Naive thymus-derived CD4-positive, alpha-beta T cell (primary cell): ENCODE results near the gene TBC1D10A. TPM values are rescaled to one million over a fixed set of nuclear protein-coding genes. Genes with fewer than 3 reads are reported as not detected.

Experiments used
- ATAC-seq: fragments of 150-1000 bp; cut with Tn5 transposase; 2 replicates; pipeline ENCODE4 v1.10.0; 2021; ENCODE audit warnings: mild to moderate bottlenecking, moderate library complexity
- CTCF ChIA-PET: fragments of 350-600 bp; sonication (Branson Sonifier 250); formaldehyde crosslinking; loops from one replicate; lab custom pipeline; 2021; ENCODE audit warnings: antibody characterized with exemption; lab: Charles Lee
- POLR2A ChIA-PET: fragments of 350-600 bp; sonication (Branson Sonifier 250); formaldehyde crosslinking; loops from one replicate; lab custom pipeline; 2021; ENCODE audit warnings: antibody characterized with exemption, inconsistent platforms; lab: Charles Lee
- DNase-seq, 9 donors: peaks; one replicate each; pipeline versions ENCODE4 v3.0.0 to v3.0.0-alpha.2; 2020 to 2022; ENCODE audit warnings: mixed read lengths in 1 of 9
- H3K27ac ChIP-seq: one replicate; pipeline ENCODE4 v1.7.0; 2013; ENCODE audit warnings: mild to moderate bottlenecking, low read depth, low read length, moderate library complexity
- H3K27me3 ChIP-seq, 2 donors: one replicate each; pipeline ENCODE4 v1.7.0; 2013; ENCODE audit warnings: low read length in 2 of 2, mild to moderate bottlenecking in 2 of 2, moderate library complexity in 2 of 2; ENCODE audit not compliant: control insufficient read depth in 2 of 2, insufficient read depth in 2 of 2
- H3K36me3 ChIP-seq, 3 experiments: 1 replicate in 2 of 3; 2 replicates in 1 of 3; pipeline ENCODE4 v1.7.0; 2013; ENCODE audit warnings: low read length in 3 of 3, mild to moderate bottlenecking in 3 of 3, moderate library complexity in 1 of 3; ENCODE audit not compliant: insufficient read depth in 3 of 3, control insufficient read depth in 2 of 3
- H3K4me1 ChIP-seq, 2 donors: one replicate each; pipeline ENCODE4 v1.7.0; 2013; ENCODE audit warnings: low read length in 2 of 2, mild to moderate bottlenecking in 2 of 2, moderate library complexity in 1 of 2; ENCODE audit not compliant: control insufficient read depth in 2 of 2, insufficient read depth in 2 of 2
- H3K4me3 ChIP-seq: 2 replicates; pipeline ENCODE4 v1.7.0; 2013; ENCODE audit warnings: mild to moderate bottlenecking, low read length
- H3K9me3 ChIP-seq, 3 experiments: 1 replicate in 2 of 3; 2 replicates in 1 of 3; pipeline ENCODE4 v1.7.0; 2013; ENCODE audit warnings: low read length in 3 of 3; ENCODE audit not compliant: control insufficient read depth in 2 of 3
- H3K27ac Mint-ChIP-seq, 9 donors: one replicate each; pipeline ENCODE4 v1.8.0; 2020 to 2022; ENCODE audit warnings: mixed read lengths in 9 of 9, mild to moderate bottlenecking in 8 of 9, moderate library complexity in 5 of 9, inconsistent platforms in 2 of 9
- H3K27me3 Mint-ChIP-seq, 5 donors: one replicate each; pipeline ENCODE4 v1.8.0; 2021 to 2022; ENCODE audit warnings: mixed read lengths in 5 of 5, mild to moderate bottlenecking in 1 of 5
- H3K36me3 Mint-ChIP-seq, 5 donors: one replicate each; pipeline ENCODE4 v1.8.0; 2020 to 2022; ENCODE audit warnings: mixed read lengths in 5 of 5, mild to moderate bottlenecking in 3 of 5, inconsistent platforms in 1 of 5
- H3K4me1 Mint-ChIP-seq, 7 donors: one replicate each; pipeline ENCODE4 v1.8.0; 2020 to 2022; ENCODE audit warnings: mixed read lengths in 7 of 7, mild to moderate bottlenecking in 3 of 7, inconsistent platforms in 1 of 7
- H3K4me3 Mint-ChIP-seq, 10 donors: one replicate each; pipeline ENCODE4 v1.8.0; 2020 to 2022; ENCODE audit warnings: mild to moderate bottlenecking in 10 of 10, mixed read lengths in 10 of 10, moderate library complexity in 6 of 10, inconsistent platforms in 2 of 10
- H3K9me3 Mint-ChIP-seq, 11 donors: one replicate each; pipeline ENCODE4 v1.8.0; 2020 to 2022; ENCODE audit warnings: mixed read lengths in 11 of 11, mild to moderate bottlenecking in 4 of 11, inconsistent platforms in 1 of 11, moderate library complexity in 1 of 11
- intact Hi-C, 2 donors: fragments of 100-400 bp; cut with micrococcal nuclease; formaldehyde crosslinking; loops; one replicate each; pipeline ENCODE4 v1.15.1; 2023
- polyA plus RNA-seq, 2 donors: library from polyadenylated mRNA; unstranded; fragments of 300-500 nt; fragmentation: Illumina TruSeq; gene quantifications; one replicate each; pipeline ENCODE4 v1.2.3, GENCODE V29; 2021
- total RNA-seq, 6 experiments: library from RNA in 5 of 6; stranded (reverse) in 5 of 6; gene quantifications; 1 replicate in 5 of 6; 2 replicates in 1 of 6; pipeline ENCODE4 v1.2.3 and lab custom pipeline; 2021 to 2026

Gene TBC1D10A
- total and polyA plus RNA-seq, 7 experiments from 2014 or later = 47.2 to 84.7 (median 70.9) TPM

DNA sequence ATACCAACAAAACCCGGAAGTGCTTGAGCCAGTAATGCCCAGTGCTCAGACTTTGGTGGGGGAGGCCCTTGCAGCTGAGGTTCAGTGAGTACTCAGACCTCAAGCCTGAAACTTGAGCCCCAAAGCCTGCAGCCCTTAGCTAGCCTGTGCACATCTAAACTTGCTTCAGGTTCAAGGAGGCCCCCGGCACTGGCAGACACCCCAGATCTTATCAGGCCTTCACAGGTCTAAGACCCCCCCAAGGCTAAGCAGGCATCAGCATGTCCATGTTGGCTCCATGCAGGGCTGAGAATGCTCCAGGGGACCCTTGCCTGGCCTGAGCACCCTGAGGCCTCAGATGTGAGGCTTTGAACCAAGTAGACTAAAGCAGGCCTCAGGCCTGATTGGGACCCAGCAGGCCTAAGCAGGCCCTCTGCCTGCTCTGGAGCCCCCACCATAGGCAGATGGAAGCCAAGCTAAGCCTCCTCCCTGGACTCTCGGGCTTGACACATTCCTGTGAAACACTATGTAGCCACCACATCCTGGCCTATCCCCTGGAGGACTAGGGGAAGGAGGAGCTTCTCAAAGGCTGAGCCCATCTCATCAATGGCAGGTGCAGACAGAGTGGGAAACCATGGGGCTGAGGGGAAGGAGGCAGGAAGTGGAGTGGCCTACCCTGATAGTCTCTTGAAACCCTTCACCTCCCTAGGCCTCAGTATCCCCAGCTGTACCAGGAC lies 36.2 kb downstream of the TBC1D10A start:
- Histone ChIP-seq H3K4me3 (peak overlapping the region; percentile 80), H3K9me3 (no peaks in the 10 kb centered on the region), H3K27ac (peak overlapping the region; percentile 75), H3K27me3 (no peaks in the 10 kb centered on the region), H3K4me1 (peaks cover 27 to 33% of the 10 kb centered on the region in 2 donors), H3K36me3 (peaks cover 0 to 56% (median 19%) of the 10 kb centered on the region in 3 experiments)
- intact Hi-C loops = no loop called here
- CTCF ChIA-PET = interaction anchor here (1.0 to 8.8 kb wide), 9 partner anchors 10 to 122 kb away, joined by 3 to 157 read pairs (median 48); partner anchors contain the start of genes OSM, RNF215 and TBC1D10A
- peaks cover 3 to 17% (median 9%) of the 10 kb centered on the region in 5 donors for H3K36me3 Mint-ChIP-seq
- peak overlapping the region; percentile 87 to 93 (median 90) for H3K4me3 Mint-ChIP-seq
- H3K9me3 Mint-ChIP-seq = no peaks in the 10 kb centered on the region
- peak in 1 of 9 donors; percentile 20 for DNase-seq
- H3K27me3 Mint-ChIP-seq = no peaks in the 10 kb centered on the region
- no peak for ATAC-seq
- POLR2A ChIA-PET = interaction anchor here (1.0 to 32.8 kb wide), 6 partner anchors 30 to 133 kb away, joined by 4 to 1265 read pairs (median 54); partner anchors contain the start of genes CCDC157, RNF215, SEC14L2 and SF3A1
- H3K4me1 Mint-ChIP-seq = peaks cover 12 to 61% (median 49%) of the 10 kb centered on the region in 7 donors
- H3K27ac Mint-ChIP-seq = peak overlapping the region; percentile 71 to 95 (median 92)

DNA sequence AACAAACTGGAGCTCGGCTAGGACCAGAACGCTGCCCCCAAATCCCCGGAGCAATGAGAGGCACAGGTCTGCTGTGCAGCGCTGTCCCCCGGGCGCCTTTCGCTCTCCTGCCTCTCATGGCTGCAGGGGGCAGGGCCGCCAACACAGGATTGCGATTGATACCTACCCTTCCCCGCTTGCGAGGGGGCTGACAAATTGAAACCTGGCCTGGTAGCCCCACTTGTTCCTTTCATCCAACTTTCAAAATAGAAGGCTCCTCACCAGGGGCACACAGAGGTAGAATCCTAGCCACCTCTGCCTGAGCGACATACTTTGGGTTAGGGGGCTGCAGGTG lies 36.8 kb downstream of the TBC1D10A start:
- peak overlapping the region; percentile 75 for H3K27ac ChIP-seq
- Mint-ChIP-seq H3K27me3 (no peaks in the 10 kb centered on the region), H3K36me3 (peaks cover 5 to 20% (median 9%) of the 10 kb centered on the region in 5 donors), H3K9me3 (no peaks in the 10 kb centered on the region), H3K4me3 (peak overlapping the region; percentile 87 to 93 (median 90)), H3K4me1 (peaks cover 12 to 56% (median 44%) of the 10 kb centered on the region in 7 donors), H3K27ac (peak overlapping the region; percentile 71 to 95 (median 92))
- H3K4me3 ChIP-seq = peak overlapping the region; percentile 80
- intact Hi-C loops = loop anchor here (1.0 to 5.0 kb wide), 11 partner anchors 15 to 792 kb away; partner anchors contain the start of genes SF3A1 (in 2 of the 2), SMTN (in 1 of the 2), TBC1D10A (in 1 of the 2) and UQCR10 (in 1 of the 2)
- no peaks in the 10 kb centered on the region for H3K9me3 ChIP-seq
- ATAC-seq (peak; percentile 35), DNase-seq (no peak)
- ChIA-PET POLR2A (interaction anchor here (1.0 to 32.8 kb wide), 7 partner anchors 10 to 134 kb away, joined by 4 to 1265 read pairs (median 23); partner anchors contain the start of genes CCDC157, RNF215, SEC14L2 and SF3A1), CTCF (interaction anchor here (1.0 to 8.8 kb wide), 13 partner anchors 11 to 184 kb away, joined by 3 to 157 read pairs (median 35); partner anchors contain the start of genes MTFP1, OSM, RNF215 and TBC1D10A)
- peaks cover 27% of the 10 kb centered on the region in 2 donors for H3K4me1 ChIP-seq
- peaks cover 0 to 55% (median 19%) of the 10 kb centered on the region in 3 experiments for H3K36me3 ChIP-seq
- no peaks in the 10 kb centered on the region for H3K27me3 ChIP-seq

DNA sequence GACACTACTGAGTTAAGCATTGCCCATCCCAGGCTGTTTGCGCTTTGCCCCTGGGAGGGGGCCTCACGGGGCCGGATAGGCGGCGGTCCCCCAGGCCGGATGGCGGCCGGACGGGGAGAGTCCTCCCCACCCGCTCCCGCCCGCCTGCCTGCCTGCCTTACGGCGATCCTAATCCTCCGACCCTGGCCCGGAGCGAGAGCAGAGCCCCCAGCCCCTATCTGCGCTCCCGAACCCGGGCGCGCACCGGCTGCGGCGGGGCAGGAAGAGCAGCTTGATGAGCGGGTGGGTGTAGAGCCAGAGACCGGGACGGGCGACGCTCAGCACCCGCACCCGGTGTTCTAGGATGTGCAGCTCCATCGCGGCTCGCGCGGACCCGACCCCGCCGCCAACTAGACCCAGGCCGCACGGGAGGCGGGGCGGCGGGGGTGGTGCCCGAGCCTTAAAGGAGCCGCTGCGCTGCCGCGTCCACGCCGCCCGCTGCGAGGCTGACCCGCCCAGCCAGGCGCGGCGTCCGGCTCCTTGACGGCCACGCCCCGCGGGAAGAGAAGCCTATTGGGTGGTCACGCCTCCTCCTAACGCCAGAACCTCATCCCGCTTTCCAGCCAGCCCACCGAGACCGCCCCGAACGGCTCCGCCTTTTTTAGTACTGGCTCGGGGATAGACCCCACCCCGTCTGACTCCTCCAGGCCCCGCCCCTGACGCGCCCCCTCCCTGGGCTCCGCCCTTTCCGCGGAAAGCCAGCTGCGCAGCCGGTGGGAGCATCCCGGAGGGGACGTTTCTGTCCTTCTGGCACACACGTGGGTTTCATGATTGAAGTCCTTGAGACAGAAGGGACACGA lies 37.4 kb downstream of the TBC1D10A start, which contains the start of gene CASTOR1:
Gene CASTOR1 (minus strand): TSS at position 365 of the 839 bp plus-strand sequence. CDS start 8 bp downstream, at position 357.
- Histone ChIP-seq H3K4me3 (peak within 1 kb of the TSS; percentile 80), H3K9me3 (no peaks in the 10 kb centered on the region), H3K4me1 (peaks cover 25 to 27% of the 10 kb centered on the region in 2 donors), H3K27me3 (no peaks in the 10 kb centered on the region), H3K27ac (peak within 1 kb of the TSS; percentile 75), H3K36me3 (peaks cover 0 to 49% (median 19%) of the 10 kb centered on the region in 3 experiments)
- peak within 1 kb of the TSS; percentile 87 to 93 (median 90) for H3K4me3 Mint-ChIP-seq
- ChIA-PET CTCF (interaction anchor here (1.0 to 8.8 kb wide), 22 partner anchors 12 to 195 kb away, joined by 3 to 157 read pairs (median 7); partner anchors contain the start of genes CCDC157, MTFP1, OSM and RNF215), POLR2A (interaction anchor here (1.0 to 32.8 kb wide), 12 partner anchors 9 to 183 kb away, joined by 3 to 1265 read pairs (median 10); partner anchors contain the start of genes CCDC157, OSM, RNF215 and SEC14L2)
- intact Hi-C loops = loop anchor here (1.0 to 5.0 kb wide), 11 partner anchors 16 to 793 kb away; partner anchors contain the start of genes SF3A1 (in 2 of the 2), SMTN (in 1 of the 2), TBC1D10A (in 1 of the 2) and UQCR10 (in 1 of the 2)
- peaks cover 5 to 23% (median 11%) of the 10 kb centered on the region in 5 donors for H3K36me3 Mint-ChIP-seq
- peak within 1 kb of the TSS; percentile 85 to 96 (median 92) for H3K27ac Mint-ChIP-seq
- peaks cover 12 to 55% (median 39%) of the 10 kb centered on the region in 7 donors for H3K4me1 Mint-ChIP-seq
- DNase-seq = peak; percentile 78 to 97 (median 84)
- ATAC-seq = peak; percentile 89
- no peaks in the 10 kb centered on the region for H3K27me3 Mint-ChIP-seq
- H3K9me3 Mint-ChIP-seq = no peaks in the 10 kb centered on the region

DNA sequence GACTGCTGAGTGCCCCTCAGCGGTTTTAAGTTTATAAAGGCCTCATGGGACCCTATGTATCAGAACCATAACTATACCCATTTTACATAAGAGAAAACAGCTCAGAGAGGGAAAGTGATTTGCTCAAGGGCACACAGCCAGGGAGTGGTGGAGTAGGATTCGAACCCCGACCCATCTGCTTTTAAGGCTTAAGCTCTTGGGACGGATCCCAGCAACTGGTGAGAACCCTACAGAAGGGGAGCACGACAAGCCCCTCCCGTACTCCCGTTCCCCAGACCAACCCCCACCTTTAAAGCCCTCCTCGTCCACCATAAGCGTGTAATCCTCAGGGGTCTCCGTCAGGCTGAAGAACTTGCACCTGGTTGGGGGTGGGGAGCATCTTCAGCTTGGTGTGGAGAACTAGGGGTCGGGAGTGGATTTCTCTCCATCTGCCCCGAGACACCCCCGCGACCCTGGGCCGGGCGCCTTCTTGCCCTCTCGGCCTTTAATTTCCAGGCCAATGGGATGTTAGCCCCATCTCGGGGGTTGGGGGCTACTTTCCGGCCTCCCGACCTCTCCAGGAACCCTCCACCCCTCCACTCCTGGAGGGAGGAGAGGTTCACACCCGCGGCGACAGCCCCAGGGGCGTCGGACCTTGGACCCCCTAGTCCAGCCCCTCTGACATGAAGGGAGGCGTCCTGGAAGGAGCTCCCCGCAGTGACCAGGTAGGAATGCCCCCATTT lies 38.2 kb downstream of the TBC1D10A start:
- H3K4me3 ChIP-seq = peak overlapping the region; percentile 80
- ChIA-PET CTCF (interaction anchor here (0.5 to 8.8 kb wide), 36 partner anchors 7 to 196 kb away, joined by 3 to 157 read pairs (median 6); partner anchors contain the start of genes CCDC157, MTFP1, OSM and RNF215), POLR2A (interaction anchor here (1.1 to 32.8 kb wide), 13 partner anchors 9 to 182 kb away, joined by 3 to 1265 read pairs (median 7); partner anchors contain the start of genes CCDC157, OSM, RNF215 and SEC14L2)
- Mint-ChIP-seq H3K27ac (peak overlapping the region; percentile 74 to 96 (median 91)), H3K27me3 (no peaks in the 10 kb centered on the region), H3K36me3 (peaks cover 4 to 15% (median 8%) of the 10 kb centered on the region in 5 donors), H3K4me1 (peaks cover 13 to 47% (median 40%) of the 10 kb centered on the region in 7 donors), H3K4me3 (peak overlapping the region; percentile 82 to 93 (median 88)), H3K9me3 (no peaks in the 10 kb centered on the region)
- peaks cover 25 to 27% of the 10 kb centered on the region in 2 donors for H3K4me1 ChIP-seq
- peak overlapping the region; percentile 75 for H3K27ac ChIP-seq
- H3K27me3 ChIP-seq = no peaks in the 10 kb centered on the region
- intact Hi-C loops = loop anchor here (1.0 to 5.0 kb wide), 12 partner anchors 17 to 794 kb away; partner anchors contain the start of genes SF3A1 (in 2 of the 2), SMTN (in 1 of the 2), TBC1D10A (in 1 of the 2) and UQCR10 (in 1 of the 2)
- no peaks in the 10 kb centered on the region for H3K9me3 ChIP-seq
- DNase-seq (peak in 1 of 9 donors; percentile 26), ATAC-seq (no peak)
- H3K36me3 ChIP-seq = peaks cover 0 to 41% (median 11%) of the 10 kb centered on the region in 3 experiments
